Spleen (tissue), 7 donors: ENCODE results near the gene TMEM39A.

Experiments
- CTCF ChIP-seq, 11 experiments: fragments of 200-600 bp in 7 of 11; fragments of 450-650 bp in 4 of 11; sonication (generic) in 4 of 11; IDR thresholded peaks in 8 of 11; conservative IDR thresholded peaks in 3 of 11; 1 replicate in 7 of 11; 2 replicates in 4 of 11; pipeline versions ENCODE4 v1.4.0 to v1.8.0; 2016 to 2021; ENCODE audit warnings: antibody characterized with exemption in 11 of 11, inconsistent platforms in 4 of 11, mild to moderate bottlenecking in 1 of 11
- POLR2A ChIP-seq, 3 donors: fragments of 450-650 bp; IDR thresholded peaks; one replicate each; pipeline ENCODE4 v1.5.1; 2017; ENCODE audit warnings: antibody characterized with exemption in 3 of 3, mild to moderate bottlenecking in 1 of 3
- POLR2AphosphoS5 ChIP-seq, 3 donors: sonication (generic); formaldehyde crosslinking; IDR thresholded peaks; one replicate each; pipeline ENCODE4 v1.5.1; 2017; ENCODE audit warnings: antibody characterized with exemption in 3 of 3
- donor health status: DM: no; HTN: no; CAD: no; lungs with moderate emphysema.
- donor health status: DM: no; HTN: no; CAD: no.
- donor health status: DM: no; HTN: no; CAD: no.

DNA sequence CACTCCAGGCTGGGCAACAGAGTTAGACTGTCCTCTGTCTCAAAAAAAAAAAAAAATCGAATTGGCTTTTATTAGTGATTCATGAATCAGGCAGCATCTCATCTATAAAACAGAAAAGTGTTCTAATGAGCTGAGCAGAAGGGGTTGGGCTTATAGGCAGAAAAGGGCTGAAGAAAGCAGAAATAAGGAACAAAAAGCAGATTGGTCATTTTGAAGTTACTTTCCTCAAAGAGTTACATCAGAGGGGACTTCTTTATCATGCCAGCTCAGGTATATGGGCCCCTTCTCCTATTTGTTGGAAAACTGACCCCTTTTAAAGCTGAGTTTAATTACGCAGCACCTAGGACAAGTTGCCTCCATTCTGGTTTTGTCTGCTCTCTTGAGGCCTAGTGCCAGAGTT lies 4.6 kb upstream of the TMEM39A start:
- TF ChIP-seq CTCF (IDR thresholded peaks at IDR 0.05 in 8 of 11, conservative IDR thresholded peaks at IDR 0.05 in 3 of 11) (no peak), POLR2A (IDR thresholded peaks at IDR 0.05) (no peak), POLR2AphosphoS5 (IDR thresholded peaks at IDR 0.05) (no peak)
